HG02973 (cell line): ENCODE measurements around the gene LYST.
A peak's percentile ranks its signal among the peaks of the same experiment; 100 is the strongest.
"Not testable (repeated sequence)": the region's sequence is repeated elsewhere in the genome, so short reads cannot be mapped to it uniquely, and the experiment has no call there.

ENCODE experiments used
- ATAC-seq: cut with Tn5 transposase; IDR thresholded peaks from one replicate; pipeline ENCODE4 v1.9.1; 2021; ENCODE audit warnings: moderate library complexity; ENCODE audit not compliant: unreplicated experiment

The LYST gene

DNA sequence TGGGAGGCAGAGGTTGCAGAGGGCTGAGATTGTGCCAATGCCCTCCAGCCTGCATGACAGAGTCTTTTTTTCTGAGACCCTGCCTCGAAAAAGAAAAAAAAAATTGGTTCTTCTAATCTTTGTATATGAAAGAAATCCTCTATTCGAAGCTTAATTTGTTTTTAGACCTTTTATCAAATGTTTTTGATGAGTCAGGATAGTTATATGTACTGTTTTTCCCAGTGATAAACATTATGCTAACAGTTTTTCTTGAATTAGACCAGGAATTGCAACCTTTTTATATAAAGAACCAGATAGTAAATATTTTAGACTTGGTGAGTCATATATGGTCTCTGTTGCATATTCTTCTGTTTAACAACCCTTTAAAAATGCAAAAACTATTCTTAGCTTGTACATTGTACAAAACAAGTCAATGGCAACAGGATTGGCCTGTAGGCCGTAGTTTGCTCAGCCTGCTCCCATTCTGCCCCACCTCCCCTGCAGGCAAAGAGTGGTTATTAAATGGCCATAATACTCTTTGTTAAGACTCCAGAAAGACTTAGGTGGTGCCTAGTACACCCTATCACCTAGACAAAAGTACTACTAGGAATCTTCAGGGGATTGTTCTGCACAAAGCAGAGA, 45.2 kb downstream of the LYST start:
- no peak for ATAC-seq

GRCh38 chr1:235820061-235820460, 46.6 kb downstream of the LYST start:
- ATAC-seq, result no peak

DNA sequence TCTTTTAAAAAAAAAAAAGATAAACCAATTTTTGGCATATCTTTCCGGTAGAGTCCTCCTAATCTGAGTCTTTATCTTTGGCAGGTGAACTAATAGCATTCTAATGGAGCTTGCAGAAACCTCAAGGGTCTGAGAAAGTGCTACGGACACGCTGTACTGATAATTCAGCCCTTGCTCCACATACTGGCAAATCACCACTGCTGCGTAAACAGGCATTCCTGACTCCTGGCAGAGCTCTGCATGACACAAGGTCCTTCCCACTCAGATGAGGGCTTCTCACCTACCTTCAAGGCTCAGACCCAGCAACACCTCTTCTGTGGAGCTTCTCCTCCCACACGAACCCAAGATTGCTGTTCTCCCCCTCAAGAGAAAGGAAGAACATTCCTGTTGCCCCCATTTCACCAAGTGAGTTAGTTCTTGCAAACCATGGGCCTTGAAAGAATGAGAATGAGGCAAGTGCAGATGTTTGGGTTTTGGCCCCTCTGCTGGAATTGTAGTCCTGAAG, 48.0 kb downstream of the LYST start:
- ATAC-seq, result no peak

DNA sequence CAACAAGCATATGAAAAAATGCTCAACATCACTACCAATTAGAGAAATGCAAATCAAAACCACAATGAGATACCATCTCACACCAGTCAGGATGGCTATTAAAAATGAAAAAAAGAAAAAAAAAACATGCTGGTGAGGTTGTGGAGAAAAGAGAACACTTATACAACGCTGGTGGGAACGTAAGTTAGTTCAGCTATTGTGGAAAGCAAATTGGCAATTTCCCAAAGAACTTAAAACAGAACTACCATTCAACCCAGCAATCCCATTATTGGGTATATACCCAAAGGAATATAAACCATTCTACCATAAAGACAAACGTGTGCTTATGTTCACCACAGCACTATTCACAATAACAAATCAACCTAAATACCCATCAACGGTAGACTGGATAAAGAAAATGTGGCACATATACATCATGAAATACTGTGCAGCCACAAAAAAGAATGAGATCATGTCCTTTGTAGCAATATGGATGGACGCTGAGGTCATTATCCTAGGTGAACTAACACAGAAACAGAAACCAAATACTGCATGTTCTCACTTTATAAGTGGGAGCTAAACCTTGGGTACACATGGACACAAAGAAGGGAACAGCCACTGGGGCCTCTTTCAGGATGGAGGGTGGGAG, 49.5 kb downstream of the LYST start:
- ATAC-seq, result no peak

DNA sequence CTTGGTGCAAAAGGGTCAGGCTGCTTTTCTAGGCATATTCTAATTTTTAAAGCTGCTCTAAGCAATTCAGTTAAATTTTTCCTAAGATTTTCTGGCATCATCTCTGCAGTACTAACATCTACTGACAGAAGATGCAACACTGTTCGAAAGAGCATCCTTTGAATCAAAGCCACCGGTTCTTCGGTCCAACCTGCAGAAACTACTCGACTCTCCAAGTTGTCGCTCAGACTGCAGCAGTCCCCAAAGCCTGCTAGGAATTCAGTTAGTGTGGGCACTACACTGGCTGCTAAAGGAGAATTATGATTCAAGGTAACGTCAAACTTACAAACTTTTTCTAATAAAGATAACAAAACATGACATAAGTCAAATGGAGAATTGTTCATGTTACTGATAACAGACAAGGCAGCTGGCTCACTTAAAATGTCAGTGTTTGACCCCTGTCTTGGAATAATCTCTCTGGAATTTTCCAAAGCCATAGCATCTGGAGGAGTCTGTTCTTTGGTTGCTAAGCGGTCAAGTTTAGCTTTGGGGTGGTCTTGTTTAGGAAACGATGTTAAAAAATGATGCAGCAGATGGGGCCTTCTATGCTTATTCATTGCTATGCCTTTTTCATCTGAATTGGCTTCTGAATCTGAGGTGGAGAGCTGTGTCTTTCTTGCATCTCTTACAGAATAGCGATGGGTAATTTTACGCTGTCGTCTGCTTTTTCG, 56.9 kb downstream of the LYST start:
- ATAC-seq, result no peak

- no peak for ATAC-seq
Measured at GRCh38 chr1:235808223-235808622, 58.5 kb downstream of the LYST start.

DNA sequence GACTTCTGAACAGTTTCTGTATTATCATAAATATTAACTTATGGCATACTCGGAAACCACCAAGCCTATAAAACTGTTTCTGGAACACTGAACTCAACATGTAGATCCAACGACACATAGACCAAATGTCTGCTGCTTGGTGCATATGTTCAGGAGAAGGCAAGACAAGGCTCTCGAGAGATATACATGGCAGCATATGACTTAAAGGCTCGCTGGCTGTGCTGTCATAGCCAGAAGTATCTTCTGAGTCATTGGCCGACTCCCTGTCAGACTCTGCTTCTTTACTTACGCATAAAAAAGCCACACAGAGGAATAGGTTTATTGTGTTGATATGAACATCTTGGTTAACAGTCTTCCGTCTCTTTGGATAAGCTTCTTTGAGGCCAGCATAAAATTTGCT, 60.6 kb downstream of the LYST start:
- no peak for ATAC-seq

GRCh38 chr1:235802573-235803346, 63.9 kb downstream of the LYST start:
- ATAC-seq, result no peak

GRCh38 chr1:235799264-235799663, 67.4 kb downstream of the LYST start:
- no peak for ATAC-seq

GRCh38 chr1:235791532-235792060, 75.1 kb downstream of the LYST start:
- ATAC-seq, result no peak

DNA sequence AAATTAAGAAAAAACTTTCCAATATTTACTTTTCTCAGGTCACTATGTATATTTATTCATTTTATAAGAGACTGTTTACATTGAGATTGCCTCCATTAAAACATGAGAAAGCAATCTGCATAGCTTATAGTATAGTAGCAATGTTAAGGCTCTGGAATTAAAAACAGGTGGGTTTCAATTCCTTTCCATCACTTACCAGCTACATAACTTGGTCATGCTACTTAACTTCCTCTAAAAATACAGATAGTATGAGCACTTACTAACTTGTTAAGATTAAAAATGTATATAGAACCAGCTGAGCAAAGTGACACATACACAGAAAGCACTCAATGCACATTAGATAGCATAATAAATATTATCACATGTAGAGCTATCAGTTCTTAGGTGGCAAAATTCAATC, 76.6 kb downstream of the LYST start:
- no peak for ATAC-seq

- ATAC-seq, result not testable (repeated sequence)
Measured at GRCh38 chr1:235786227-235786898, 80.3 kb downstream of the LYST start.

DNA sequence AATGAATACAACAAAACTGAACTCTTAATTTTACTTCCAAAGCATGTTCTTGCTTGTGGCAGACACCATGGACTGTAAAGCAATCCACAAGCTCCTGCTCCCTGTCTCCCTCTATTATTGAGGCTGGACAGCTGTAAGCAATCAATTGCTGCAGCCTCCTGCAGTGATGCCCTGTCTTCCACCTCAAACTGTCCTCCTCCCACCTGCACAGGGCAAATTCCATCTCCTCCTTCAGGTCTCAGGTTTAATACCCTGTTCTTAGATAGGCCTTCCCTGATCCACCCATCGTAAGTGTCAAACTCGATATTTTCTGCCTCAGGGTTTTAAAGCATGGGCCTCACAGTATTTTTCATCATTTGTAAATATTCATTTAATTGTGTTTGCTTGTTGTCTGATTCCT, 81.8 kb downstream of the LYST start:
- no peak for ATAC-seq

GRCh38 chr1:235783148-235783776, 83.4 kb downstream of the LYST start:
- ATAC-seq, result no peak

GRCh38 chr1:235782601-235783000, 84.1 kb downstream of the LYST start:
- no peak for ATAC-seq

GRCh38 chr1:235781807-235782206, 84.9 kb downstream of the LYST start:
- no peak for ATAC-seq

DNA sequence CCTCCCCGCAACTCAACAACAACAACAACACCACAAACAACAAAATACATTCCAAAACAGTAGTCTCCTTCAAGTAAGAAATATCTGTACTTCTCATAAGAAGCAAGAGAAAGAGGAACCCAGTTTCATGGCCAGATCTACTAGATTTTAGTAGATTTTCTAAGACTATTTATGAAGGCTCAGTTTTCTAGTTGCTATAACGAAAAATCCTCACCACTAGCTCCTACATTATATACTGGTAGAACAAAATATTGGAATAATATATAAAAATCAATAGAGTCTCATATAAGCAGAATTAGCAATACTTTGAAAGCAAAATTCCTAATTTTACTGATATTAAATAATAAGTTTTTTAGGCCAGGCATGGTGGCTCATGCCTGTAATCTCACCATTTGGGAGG, 86.9 kb downstream of the LYST start:
- no peak for ATAC-seq

DNA sequence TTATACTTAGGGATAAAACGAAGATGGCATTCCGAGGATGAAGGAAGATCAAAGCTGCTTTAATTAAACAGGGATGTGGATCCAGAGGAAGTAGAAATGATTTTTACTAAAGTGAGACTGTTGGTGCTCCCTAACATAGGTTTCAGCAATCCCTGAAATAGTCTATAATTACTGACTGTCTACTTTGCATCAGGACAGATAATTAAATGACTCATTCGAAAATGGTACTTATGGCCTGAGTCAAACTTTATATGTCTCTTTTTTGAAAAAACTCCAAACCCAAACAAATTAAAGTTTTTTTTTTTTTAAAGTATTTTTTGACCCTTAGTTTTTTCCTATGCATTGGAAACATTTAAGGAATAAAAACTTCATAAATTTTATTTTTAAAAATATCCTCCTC, 90.3 kb downstream of the LYST start:
- ATAC-seq, result no peak

- ATAC-seq, result no peak
Measured at GRCh38 chr1:235775246-235775860, 91.4 kb downstream of the LYST start.

GRCh38 chr1:235767795-235768194, 98.9 kb downstream of the LYST start:
- peak; percentile 94 for ATAC-seq
